HepG2 (cell line): ENCODE data around the gene MYO9A. TPM values are rescaled to one million over a fixed set of nuclear protein-coding genes. Genes with fewer than 3 reads are reported as not detected.

Experiments used
- ATAC-seq: fragments of 200-7000 bp; cut with Tn5 transposase; 3 replicates; pipeline ENCODE4 v1.9.1; 2020; ENCODE audit warnings: mild to moderate bottlenecking, moderate library complexity
- BruUV-seq: library from RNA; stranded (reverse); fragments of 400-500 nt; replicated peaks from 2 replicates; lab custom pipeline; 2021; lab: Mats Ljungman, UMichigan
- CTCF ChIA-PET: fragments of 300-600 bp; formaldehyde crosslinking; extraction: SDS; loops from one replicate; lab custom pipeline; 2021; ENCODE audit warnings: low total read pairs, inconsistent platforms, low intra/inter-chr PET ratio; lab: Yijun Ruan, JAX
- POLR2A ChIA-PET: fragments of 350-600 bp; sonication (Branson Sonifier 250); formaldehyde crosslinking; loops from one replicate; lab custom pipeline; 2020; ENCODE audit warnings: antibody characterized with exemption, inconsistent platforms; lab: Yijun Ruan, JAX
- DNase-seq: peaks from one replicate; pipeline ENCODE4 v3.0.0-alpha.2; 2015; ENCODE audit warnings: low spot score
- FAIRE-seq: peaks from 3 replicates; lab custom pipeline; 2011; peaks lifted over from hg19 to GRCh38; lab: Jason Lieb, UNC
- H2AFZ ChIP-seq: one replicate; pipeline ENCODE4 v1.6.1; 2011; ENCODE audit warnings: low read length, inconsistent platforms
- H3K27ac ChIP-seq: fragments of 300-600 bp; 3 replicates; pipeline ENCODE4 v1.8.0; 2011; ENCODE audit warnings: mixed run types, mild to moderate bottlenecking, mixed read lengths, low read length, inconsistent platforms; ENCODE audit not compliant: insufficient read depth; ENCODE audit errors: extremely low read length
- H3K27me3 ChIP-seq, 2 experiments: fragments of 200-600 bp in 1 of 2; 2 replicates in 1 of 2; 3 replicates in 1 of 2; pipeline versions ENCODE4 v1.6.0 to v1.8.0; 2011; ENCODE audit warnings: low read length in 2 of 2, mild to moderate bottlenecking in 2 of 2, moderate library complexity in 2 of 2, inconsistent platforms in 1 of 2; ENCODE audit not compliant: insufficient read depth in 2 of 2, control insufficient read depth in 1 of 2
- H3K36me3 ChIP-seq, 2 experiments: fragments of 200-600 bp in 1 of 2; replicated peaks in 1 of 2; 2 replicates in 1 of 2; 3 replicates in 1 of 2; pipeline versions ENCODE4 v1.5.1 to v1.8.0; 2011; ENCODE audit warnings: low read length in 2 of 2, inconsistent platforms in 1 of 2; ENCODE audit not compliant: insufficient read depth in 2 of 2, control insufficient read depth in 1 of 2
- H3K4me1 ChIP-seq: 2 replicates; pipeline ENCODE4 v1.5.1; 2012; ENCODE audit warnings: low read length, inconsistent platforms; ENCODE audit not compliant: insufficient read depth
- H3K4me2 ChIP-seq: 2 replicates; pipeline ENCODE4 v1.6.0; 2011; ENCODE audit warnings: low read depth, low read length, inconsistent platforms
- H3K4me3 ChIP-seq, 3 experiments: fragments of 200-600 bp in 1 of 3; sonication (generic), shearing (Covaris generic) in 1 of 3; replicated peaks in 1 of 3; 2 replicates each; pipeline ENCODE4 v1.5.1; 2011 to 2016; ENCODE audit warnings: low read length in 3 of 3, inconsistent platforms in 2 of 3, low read depth in 2 of 3, mild to moderate bottlenecking in 2 of 3, control low read depth in 1 of 3, mixed read lengths in 1 of 3; ENCODE audit not compliant: insufficient read depth in 1 of 3
- H3K79me2 ChIP-seq: one replicate; pipeline ENCODE4 v1.6.1; 2011; ENCODE audit warnings: low read length, inconsistent platforms; ENCODE audit not compliant: insufficient read depth
- H3K9ac ChIP-seq: 2 replicates; pipeline ENCODE4 v1.6.0; 2011; ENCODE audit warnings: mild to moderate bottlenecking, low read depth, low read length, inconsistent platforms; ENCODE audit not compliant: insufficient read depth
- H3K9me3 ChIP-seq: 2 replicates; pipeline ENCODE4 v1.5.1; 2012; ENCODE audit warnings: mild to moderate bottlenecking, low read length
- H4K20me1 ChIP-seq: 2 replicates; pipeline ENCODE4 v1.6.0; 2011; ENCODE audit warnings: inconsistent platforms, mild to moderate bottlenecking, low read length, moderate library complexity; ENCODE audit not compliant: insufficient read depth
- AKAP8 ChIP-seq: sonication (generic); formaldehyde crosslinking; IDR thresholded peaks from 2 replicates; pipeline ENCODE4 v1.5.1; 2020; ENCODE audit warnings: mild to moderate bottlenecking, missing genetic modification reagents
- ATF7-NPFF ChIP-seq: sonication (generic); formaldehyde crosslinking; IDR thresholded peaks from 2 replicates; pipeline ENCODE4 v1.8.1; 2023; ENCODE audit warnings: mild to moderate bottlenecking, low read depth, missing genetic modification reagents, moderate library complexity
- ATRX ChIP-seq: sonication (generic); formaldehyde crosslinking; IDR thresholded peaks from 2 replicates; pipeline ENCODE4 v1.4.0; 2020; ENCODE audit warnings: missing genetic modification reagents, borderline replicate concordance
- CHD2 ChIP-seq: IDR thresholded peaks from 2 replicates; pipeline ENCODE4 v1.6.1; 2011; ENCODE audit warnings: low read depth, low read length, improper control_type of control experiment
- EZH2 ChIP-seq: conservative IDR thresholded peaks from 2 replicates; pipeline ENCODE4 v1.6.1; 2012; ENCODE audit warnings: mild to moderate bottlenecking, low read depth, low read length, moderate library complexity
- NFKB2 ChIP-seq: sonication (generic); formaldehyde crosslinking; IDR thresholded peaks from 2 replicates; pipeline ENCODE4 v1.4.0; 2020; ENCODE audit warnings: missing genetic modification reagents, borderline replicate concordance
- NR2F6 ChIP-seq, 2 experiments: IDR thresholded peaks; 2 replicates each; pipeline ENCODE4 v1.6.1; 2016; ENCODE audit warnings: antibody characterized with exemption in 1 of 2, mild to moderate bottlenecking in 1 of 2
- SRY ChIP-seq: sonication (generic); formaldehyde crosslinking; IDR thresholded peaks from 2 replicates; pipeline ENCODE4 v1.8.0; 2022; ENCODE audit warnings: mild to moderate bottlenecking, missing genetic modification reagents
- ZC3H4 ChIP-seq: sonication (generic); formaldehyde crosslinking; IDR thresholded peaks from 2 replicates; pipeline ENCODE4 v1.4.0; 2020; ENCODE audit warnings: missing genetic modification reagents, borderline replicate concordance
- ZFY ChIP-seq: sonication (generic); formaldehyde crosslinking; IDR thresholded peaks from 2 replicates; pipeline ENCODE4 v1.4.0; 2020; ENCODE audit warnings: missing genetic modification reagents
- ZNF253 ChIP-seq: sonication (generic); formaldehyde crosslinking; IDR thresholded peaks from 2 replicates; pipeline ENCODE4 v1.8.0; 2022; ENCODE audit warnings: mild to moderate bottlenecking, missing genetic modification reagents, borderline replicate concordance
- ZNF501 ChIP-seq: sonication (generic); formaldehyde crosslinking; IDR thresholded peaks from 2 replicates; pipeline ENCODE4 v1.5.1; 2020; ENCODE audit warnings: mild to moderate bottlenecking, moderate library complexity, missing genetic modification reagents
- ZSCAN31 ChIP-seq: sonication (generic); formaldehyde crosslinking; IDR thresholded peaks from 2 replicates; pipeline ENCODE4 v1.5.0; 2020; ENCODE audit warnings: low read depth, mild to moderate bottlenecking, missing genetic modification reagents
- ZXDC ChIP-seq: sonication (generic); formaldehyde crosslinking; IDR thresholded peaks from 2 replicates; pipeline ENCODE4 v1.5.0; 2020; ENCODE audit warnings: mild to moderate bottlenecking, missing genetic modification reagents
- WGBS: methylation state at CpG from one replicate; pipeline ENCODE4 v1.1.6; 2017; ENCODE audit warnings: low lambda C conversion rate; 5-methylcytosine and 5-hydroxymethylcytosine counted together
- in situ Hi-C: cut with HindIII; loops from 2 replicates; pipeline ENCODE4 v1.10.0; 2017; ENCODE audit warnings: low pct_unique_long_range_greater_than_20kb; ENCODE audit not compliant: extremely low pct_ligation_motif_present
- intact Hi-C: fragments of 100-400 bp; cut with micrococcal nuclease; formaldehyde crosslinking; loops from one replicate; pipeline ENCODE4 v1.10.0; 2022; ENCODE audit not compliant: unreplicated experiment
- polyA plus RNA-seq, 8 experiments: library from polyadenylated mRNA; depleted of rRNA in 3 of 8; stranded (reverse) in 7 of 8; unstranded in 1 of 8; fragments of >200 nt; fragmentation: Illumina TruSeq in 4 of 8; extraction: Trizol in 4 of 8; gene quantifications; 2 replicates each; pipeline versions ENCODE4 v1.2.1 to v1.2.3, GENCODE V29; 2011 to 2016; ENCODE audit warnings: low read depth in 4 of 8, missing spikeins in 1 of 8, mixed read lengths in 1 of 8; ENCODE audit not compliant: insufficient read depth in 1 of 8
- total RNA-seq, 5 experiments: library from RNA; depleted of rRNA; stranded (reverse); fragments of >200 nt; fragmentation: Illumina TruSeq; extraction: Trizol; gene quantifications; 2 replicates each; pipeline ENCODE4 v1.2.3, GENCODE V29; 2016; ENCODE audit warnings: low read depth in 1 of 5
- TF ChIP-seq, protein P1 (sequence below): sonication (generic); formaldehyde crosslinking; IDR thresholded peaks from 2 replicates; pipeline ENCODE4 v1.8.1; 2023; ENCODE audit warnings: missing genetic modification reagents, inconsistent platforms, borderline replicate concordance
- TF ChIP-seq, protein P2 (sequence below): IDR thresholded peaks from 2 replicates; pipeline ENCODE4 v1.6.1; 2016; ENCODE audit warnings: low read depth, missing genetic modification reagents, missing compliant biosample characterization

The MYO9A gene
- total and polyA plus RNA-seq, 2 of the 13 experiments (the other 11 are each of a cell fraction or from before 2014, with no cell fraction given), result 4.8 to 15.3 TPM

GRCh38 chr15:71811036-71811736 is 306.8 kb downstream of the MYO9A start:
- Histone ChIP-seq H4K20me1 (no peaks in the 10 kb centered on the region), H3K4me1 (no peaks in the 10 kb centered on the region), H3K27ac (no peak overlapping the region), H3K4me3 (no peak overlapping the region), H3K27me3 (peaks cover 18 to 47% of the 10 kb centered on the region in 2 experiments; a peak in 4 of 5 replicates), H2AFZ (no peak overlapping the region), H3K4me2 (no peak overlapping the region), H3K9ac (no peak overlapping the region), H3K36me3 (no peaks in the 10 kb centered on the region), H3K9me3 (no peaks in the 10 kb centered on the region), H3K79me2 (no peaks in the 10 kb centered on the region)
- no peak for FAIRE-seq
- intact Hi-C loops (no loop called here), in situ Hi-C loops (no loop called here)
- no peak for DNase-seq
- BruUV-seq, result no TSS peak
- no peak; the same call in 2 of the 3 replicates for ATAC-seq
- WGBS, result 52% methylated on average over 21 of the region's 27 CpGs
- POLR2A ChIA-PET, result no interaction called here
- TF ChIP-seq ZXDC (CRISPR knock-in tag) (no peak), NFKB2 (CRISPR knock-in tag) (no peak), AKAP8 (CRISPR knock-in tag) (no peak), ZNF501 (CRISPR knock-in tag) (no peak), NR2F6 (IDR thresholded peaks at IDR 0.05) (no peak), NR2F6 (CRISPR knock-in tag; IDR thresholded peaks at IDR 0.05) (no peak), EZH2 (no peak), CHD2 (no peak), ATF7-NPFF (CRISPR knock-in tag) (no peak), SRY (CRISPR knock-in tag) (no peak), ZC3H4 (CRISPR knock-in tag) (no peak), ZFY (no peak), ZNF253 (no peak), ATRX (no peak), ZSCAN31 (CRISPR knock-in tag) (no peak)
- TF ChIP-seq, protein P1, sequence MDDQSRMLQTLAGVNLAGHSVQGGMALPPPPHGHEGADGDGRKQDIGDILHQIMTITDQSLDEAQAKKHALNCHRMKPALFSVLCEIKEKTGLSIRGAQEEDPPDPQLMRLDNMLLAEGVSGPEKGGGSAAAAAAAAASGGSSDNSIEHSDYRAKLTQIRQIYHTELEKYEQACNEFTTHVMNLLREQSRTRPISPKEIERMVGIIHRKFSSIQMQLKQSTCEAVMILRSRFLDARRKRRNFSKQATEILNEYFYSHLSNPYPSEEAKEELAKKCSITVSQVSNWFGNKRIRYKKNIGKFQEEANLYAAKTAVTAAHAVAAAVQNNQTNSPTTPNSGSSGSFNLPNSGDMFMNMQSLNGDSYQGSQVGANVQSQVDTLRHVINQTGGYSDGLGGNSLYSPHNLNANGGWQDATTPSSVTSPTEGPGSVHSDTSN (CRISPR knock-in tag), result no peak
- TF ChIP-seq, protein P2, sequence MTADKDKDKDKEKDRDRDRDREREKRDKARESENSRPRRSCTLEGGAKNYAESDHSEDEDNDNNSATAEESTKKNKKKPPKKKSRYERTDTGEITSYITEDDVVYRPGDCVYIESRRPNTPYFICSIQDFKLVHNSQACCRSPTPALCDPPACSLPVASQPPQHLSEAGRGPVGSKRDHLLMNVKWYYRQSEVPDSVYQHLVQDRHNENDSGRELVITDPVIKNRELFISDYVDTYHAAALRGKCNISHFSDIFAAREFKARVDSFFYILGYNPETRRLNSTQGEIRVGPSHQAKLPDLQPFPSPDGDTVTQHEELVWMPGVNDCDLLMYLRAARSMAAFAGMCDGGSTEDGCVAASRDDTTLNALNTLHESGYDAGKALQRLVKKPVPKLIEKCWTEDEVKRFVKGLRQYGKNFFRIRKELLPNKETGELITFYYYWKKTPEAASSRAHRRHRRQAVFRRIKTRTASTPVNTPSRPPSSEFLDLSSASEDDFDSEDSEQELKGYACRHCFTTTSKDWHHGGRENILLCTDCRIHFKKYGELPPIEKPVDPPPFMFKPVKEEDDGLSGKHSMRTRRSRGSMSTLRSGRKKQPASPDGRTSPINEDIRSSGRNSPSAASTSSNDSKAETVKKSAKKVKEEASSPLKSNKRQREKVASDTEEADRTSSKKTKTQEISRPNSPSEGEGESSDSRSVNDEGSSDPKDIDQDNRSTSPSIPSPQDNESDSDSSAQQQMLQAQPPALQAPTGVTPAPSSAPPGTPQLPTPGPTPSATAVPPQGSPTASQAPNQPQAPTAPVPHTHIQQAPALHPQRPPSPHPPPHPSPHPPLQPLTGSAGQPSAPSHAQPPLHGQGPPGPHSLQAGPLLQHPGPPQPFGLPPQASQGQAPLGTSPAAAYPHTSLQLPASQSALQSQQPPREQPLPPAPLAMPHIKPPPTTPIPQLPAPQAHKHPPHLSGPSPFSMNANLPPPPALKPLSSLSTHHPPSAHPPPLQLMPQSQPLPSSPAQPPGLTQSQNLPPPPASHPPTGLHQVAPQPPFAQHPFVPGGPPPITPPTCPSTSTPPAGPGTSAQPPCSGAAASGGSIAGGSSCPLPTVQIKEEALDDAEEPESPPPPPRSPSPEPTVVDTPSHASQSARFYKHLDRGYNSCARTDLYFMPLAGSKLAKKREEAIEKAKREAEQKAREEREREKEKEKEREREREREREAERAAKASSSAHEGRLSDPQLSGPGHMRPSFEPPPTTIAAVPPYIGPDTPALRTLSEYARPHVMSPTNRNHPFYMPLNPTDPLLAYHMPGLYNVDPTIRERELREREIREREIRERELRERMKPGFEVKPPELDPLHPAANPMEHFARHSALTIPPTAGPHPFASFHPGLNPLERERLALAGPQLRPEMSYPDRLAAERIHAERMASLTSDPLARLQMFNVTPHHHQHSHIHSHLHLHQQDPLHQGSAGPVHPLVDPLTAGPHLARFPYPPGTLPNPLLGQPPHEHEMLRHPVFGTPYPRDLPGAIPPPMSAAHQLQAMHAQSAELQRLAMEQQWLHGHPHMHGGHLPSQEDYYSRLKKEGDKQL (CRISPR knock-in tag), result no peak
- CTCF ChIA-PET, result no interaction called here
